ENCODE results near the gene MAP2K1. TPM values are rescaled to one million over a fixed set of nuclear protein-coding genes. Genes with fewer than 3 reads are reported as not detected.

The MAP2K1 gene
- total RNA-seq, 2 experiments from 2014 or later, result 33.8 to 34.7 TPM

GRCh38 chr15:66472176-66472999 lies 85.7 kb downstream of the MAP2K1 start:
- no peak for TF ChIP-seq CTCF (IDR thresholded peaks at IDR 0.05)
- peak overlapping the region; percentile 33 for H3K4me3 ChIP-seq (ENCODE audit: low read length)
- Mint-ChIP-seq H3K27me3 (no peaks in the 10 kb centered on the region), H3K4me3 (peak overlapping the region; percentile 69), H3K27ac (peak overlapping the region; percentile 88), H3K36me3 (ENCODE audit: low read depth) (peaks cover 8% of the 10 kb centered on the region), H3K4me1 (ENCODE audit: low read depth) (peaks cover 58% of the 10 kb centered on the region), H3K9me3 (no peaks in the 10 kb centered on the region)
- intact Hi-C loops (cut with DNase I, micrococcal nuclease), result loop anchor here in 1 of 2 experiments (1.0 to 2.0 kb wide), 4 partner anchors 25 to 834 kb away; partner anchors contain the start of genes MAP2K1, RPL4, SNAPC5 and ZWILCH
- ChIA-PET CTCF (interaction anchor here (0.6 to 3.5 kb wide), 6 partner anchors 26 to 86 kb away, joined by 3 to 22 read pairs (median 4); partner anchors contain the start of gene SNAPC5), POLR2A (interaction anchor here (0.7 to 5.3 kb wide), 12 partner anchors 9 to 679 kb away, joined by 3 to 37 read pairs (median 4); partner anchors contain the start of genes DIS3L, MAP2K1, SNAPC5 and ZWILCH)
- DNase-seq (peak; percentile 7 to 83 (median 31)), ATAC-seq (ENCODE audit: poor library complexity) (peak; percentile 94)
- H3K27me3 ChIP-seq (ENCODE audit: control insufficient read depth in 1 of 2, insufficient read depth in 2 of 2, low read length in 2 of 2), result no peaks in the 10 kb centered on the region
- peaks cover 23% of the 10 kb centered on the region for H3K4me1 ChIP-seq (ENCODE audit: insufficient read depth, low read length)
- H3K9me3 ChIP-seq (ENCODE audit: control insufficient read depth in 1 of 2, insufficient read depth in 1 of 2, low read length in 2 of 2), result no peaks in the 10 kb centered on the region
- H3K27ac ChIP-seq (ENCODE audit: low read depth in 1 of 2, low read length in 2 of 2), result peak overlapping the region; percentile 25 to 48
- peaks cover 5% of the 10 kb centered on the region for H3K36me3 ChIP-seq (ENCODE audit: insufficient read depth, low read length)

GRCh38 chr15:66474135-66474534 lies 87.4 kb downstream of the MAP2K1 start:
- peak overlapping the region; percentile 88 for H3K27ac Mint-ChIP-seq
- ChIA-PET CTCF (interaction anchor here (0.7 kb wide), 1 partner anchor 733 kb away, joined by 3 read pairs; no protein-coding TSS in a partner anchor), POLR2A (interaction anchor here (5.3 kb wide), 1 partner anchor 87 kb away, joined by 37 read pairs; the partner anchor contains the start of gene MAP2K1)
- peaks cover 4% of the 10 kb centered on the region for H3K36me3 Mint-ChIP-seq (ENCODE audit: low read depth)
- intact Hi-C loops (cut with DNase I, micrococcal nuclease), result no loop called here
- H3K4me3 Mint-ChIP-seq, result no peak overlapping the region
- no peaks in the 10 kb centered on the region for H3K9me3 Mint-ChIP-seq
- DNase-seq, result no peak
- no peaks in the 10 kb centered on the region for H3K27me3 ChIP-seq (ENCODE audit: control insufficient read depth in 1 of 2, insufficient read depth in 2 of 2, low read length in 2 of 2)
- ATAC-seq (ENCODE audit: poor library complexity), result no peak
- no peak overlapping the region for H3K27ac ChIP-seq (ENCODE audit: low read depth in 1 of 2, low read length in 2 of 2)
- no peaks in the 10 kb centered on the region for H3K27me3 Mint-ChIP-seq
- no peak overlapping the region for H3K4me3 ChIP-seq (ENCODE audit: low read length)
- H3K36me3 ChIP-seq (ENCODE audit: insufficient read depth, low read length), result peaks cover 5% of the 10 kb centered on the region
- no peaks in the 10 kb centered on the region for H3K9me3 ChIP-seq (ENCODE audit: control insufficient read depth in 1 of 2, insufficient read depth in 1 of 2, low read length in 2 of 2)
- TF ChIP-seq CTCF (IDR thresholded peaks at IDR 0.05), result no peak
- peaks cover 58% of the 10 kb centered on the region for H3K4me1 Mint-ChIP-seq (ENCODE audit: low read depth)
- H3K4me1 ChIP-seq (ENCODE audit: insufficient read depth, low read length), result peaks cover 23% of the 10 kb centered on the region

- Mint-ChIP-seq H3K36me3 (ENCODE audit: low read depth) (peaks cover 4% of the 10 kb centered on the region), H3K4me1 (ENCODE audit: low read depth) (peaks cover 54% of the 10 kb centered on the region), H3K27me3 (no peaks in the 10 kb centered on the region), H3K9me3 (no peaks in the 10 kb centered on the region), H3K4me3 (no peak overlapping the region), H3K27ac (peak overlapping the region; percentile 88)
- H3K4me3 ChIP-seq (ENCODE audit: low read length), result no peak overlapping the region
- H3K36me3 ChIP-seq (ENCODE audit: insufficient read depth, low read length), result peaks cover 5% of the 10 kb centered on the region
- intact Hi-C loops (cut with DNase I, micrococcal nuclease), result no loop called here
- ChIA-PET CTCF (interaction anchor here (0.7 to 1.2 kb wide), 3 partner anchors 9 to 733 kb away, joined by 3 to 7 read pairs (median 3); no protein-coding TSS in a partner anchor), POLR2A (interaction anchor here (5.3 kb wide), 1 partner anchor 88 kb away, joined by 37 read pairs; the partner anchor contains the start of gene MAP2K1)
- no peaks in the 10 kb centered on the region for H3K9me3 ChIP-seq (ENCODE audit: control insufficient read depth in 1 of 2, insufficient read depth in 1 of 2, low read length in 2 of 2)
- no peak for ATAC-seq (ENCODE audit: poor library complexity)
- H3K27me3 ChIP-seq (ENCODE audit: control insufficient read depth in 1 of 2, insufficient read depth in 2 of 2, low read length in 2 of 2), result no peaks in the 10 kb centered on the region
- H3K27ac ChIP-seq (ENCODE audit: low read depth in 1 of 2, low read length in 2 of 2), result no peak overlapping the region
- no peak for DNase-seq
- TF ChIP-seq CTCF (IDR thresholded peaks at IDR 0.05), result no peak
- H3K4me1 ChIP-seq (ENCODE audit: insufficient read depth, low read length), result peaks cover 23% of the 10 kb centered on the region
These were observed 88.3 kb downstream of the MAP2K1 start for GRCh38 chr15:66474963-66475362.

Measured in CD4-positive, alpha-beta T cell (primary cell).